ENCODE data around the gene SLAMF1. TPM values are rescaled to one million over a fixed set of nuclear protein-coding genes. Genes with fewer than 3 reads are reported as not detected.
"Not testable (repeated sequence)": the region's sequence is repeated elsewhere in the genome, so short reads cannot be mapped to it uniquely, and the experiment has no call there.

SLAMF1 gene
- total RNA-seq, 1 donor from 2014 or later = not detected

DNA sequence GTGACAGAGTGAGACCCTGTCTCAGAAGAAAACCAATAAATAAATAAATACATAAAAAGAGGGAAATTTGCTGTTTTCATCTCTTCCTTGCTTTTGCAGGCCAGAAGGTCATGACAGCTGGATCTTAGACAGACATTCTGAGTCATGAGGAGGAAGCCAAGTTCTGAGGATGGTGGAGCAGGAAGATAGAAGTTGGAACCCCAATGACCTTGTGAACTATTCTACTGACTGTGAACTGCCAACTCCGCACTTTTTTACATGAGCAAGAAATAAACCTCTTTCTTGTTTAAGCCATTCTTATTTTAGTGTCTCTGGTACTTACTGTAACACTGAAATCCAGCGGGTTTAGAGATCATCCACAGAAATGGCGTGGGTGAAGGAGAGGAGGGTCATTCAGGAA lies 76.0 kb downstream of the SLAMF1 start:
- DNase-seq (ENCODE audit: low spot score in 2 of 2) (no peak), FAIRE-seq (no peak)

DNA sequence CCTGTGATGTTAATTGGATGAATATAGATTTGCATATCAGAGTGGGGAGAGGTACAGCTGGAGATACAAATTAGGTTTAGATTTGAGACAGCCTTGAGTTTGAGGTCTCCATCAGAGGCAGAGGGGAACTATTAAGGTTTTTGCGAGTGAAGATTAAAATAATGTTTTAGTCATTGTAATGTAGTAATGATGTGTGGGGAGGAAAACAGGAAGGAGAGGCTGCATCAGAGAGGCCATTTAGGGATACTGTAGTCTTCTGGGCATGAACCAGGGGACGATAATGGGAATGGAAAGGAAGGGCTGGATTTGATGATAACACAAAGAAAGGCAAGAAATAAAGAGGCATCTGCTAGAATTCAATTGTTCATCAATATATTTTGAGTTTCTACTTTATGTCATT lies 77.0 kb downstream of the SLAMF1 start:
- DNase-seq (ENCODE audit: low spot score in 2 of 2) (no peak), FAIRE-seq (no peak)

DNA sequence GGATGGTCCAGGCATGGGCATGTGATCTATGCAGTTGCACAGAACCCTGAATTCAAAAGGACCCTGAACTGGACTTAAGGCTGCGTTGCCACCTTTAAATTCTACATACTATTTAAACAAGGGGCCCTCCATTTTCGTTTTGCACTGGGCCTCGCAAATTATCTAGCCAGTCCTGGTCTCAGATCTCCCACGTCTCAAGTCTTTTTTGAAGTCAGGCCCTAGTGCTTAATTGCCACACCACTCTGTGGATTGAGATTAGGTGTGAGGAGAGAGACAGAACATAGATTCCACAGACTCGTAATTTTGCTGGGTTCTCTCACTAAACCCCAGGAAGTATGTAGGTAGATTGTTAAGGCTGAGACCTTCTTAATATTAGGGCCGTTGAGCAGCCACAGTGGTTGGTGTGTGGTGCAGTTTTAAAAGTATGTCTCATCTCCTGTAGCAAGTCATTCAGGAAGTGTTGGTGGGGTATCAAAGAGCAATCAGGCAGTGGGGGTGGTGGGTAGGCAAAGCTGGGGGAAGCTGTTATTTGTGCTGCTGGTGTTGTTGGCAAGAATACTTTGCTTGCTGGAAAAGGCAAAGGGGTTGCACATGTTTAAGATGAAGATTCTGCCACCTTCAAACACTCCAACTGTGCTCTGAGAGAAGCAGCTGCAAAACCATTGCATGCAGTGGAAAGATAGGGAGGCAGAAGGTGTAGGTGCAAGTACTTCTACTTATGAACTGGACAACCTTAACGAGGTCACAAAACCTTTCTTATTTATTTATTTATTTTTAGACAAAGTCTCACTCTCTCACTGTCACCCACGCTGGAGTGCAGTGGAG lies 78.8 kb downstream of the SLAMF1 start:
- DNase-seq (ENCODE audit: low spot score in 2 of 2) (no peak), FAIRE-seq (no peak)

DNA sequence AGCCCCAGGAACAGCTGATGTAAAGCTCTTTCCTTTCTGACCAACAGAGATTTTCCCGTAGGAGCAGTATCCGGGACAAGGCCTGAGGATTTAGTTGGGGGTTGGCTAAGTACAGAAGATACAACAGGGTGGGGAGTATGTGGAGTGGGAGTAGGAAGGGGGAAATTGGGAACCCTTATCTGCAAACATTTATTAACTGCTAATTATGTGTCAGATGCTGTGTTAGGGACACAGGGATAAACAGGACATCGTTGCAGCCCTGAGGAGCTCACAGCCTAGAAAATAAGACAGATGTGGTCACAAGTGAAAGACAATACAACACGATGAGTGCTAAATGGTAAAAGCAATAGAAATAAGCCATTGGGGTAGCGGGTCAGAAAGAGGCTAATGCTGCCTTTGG lies 79.5 kb downstream of the SLAMF1 start:
- DNase-seq (ENCODE audit: low spot score in 2 of 2) = no peak
- no peak for FAIRE-seq

DNA sequence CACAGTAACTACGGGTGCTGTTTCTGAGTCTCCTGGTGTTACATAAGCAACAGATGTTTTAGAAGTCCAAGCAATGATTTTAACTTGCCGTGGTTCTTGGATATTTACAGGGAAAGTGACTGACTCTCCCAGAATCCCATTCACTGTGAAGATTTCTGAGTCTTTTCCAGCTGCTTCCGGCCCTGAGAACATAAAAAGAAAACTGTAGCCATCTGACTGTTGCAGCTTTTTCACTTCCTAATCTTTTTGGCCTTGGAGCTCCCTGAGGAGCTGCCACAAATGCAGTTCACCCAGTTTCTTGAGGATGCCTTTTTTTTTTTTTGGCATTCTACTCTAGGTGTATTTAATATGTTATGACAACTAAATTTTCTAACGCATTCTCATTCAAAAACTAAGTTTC lies 81.3 kb downstream of the SLAMF1 start:
- FAIRE-seq = no peak

DNA sequence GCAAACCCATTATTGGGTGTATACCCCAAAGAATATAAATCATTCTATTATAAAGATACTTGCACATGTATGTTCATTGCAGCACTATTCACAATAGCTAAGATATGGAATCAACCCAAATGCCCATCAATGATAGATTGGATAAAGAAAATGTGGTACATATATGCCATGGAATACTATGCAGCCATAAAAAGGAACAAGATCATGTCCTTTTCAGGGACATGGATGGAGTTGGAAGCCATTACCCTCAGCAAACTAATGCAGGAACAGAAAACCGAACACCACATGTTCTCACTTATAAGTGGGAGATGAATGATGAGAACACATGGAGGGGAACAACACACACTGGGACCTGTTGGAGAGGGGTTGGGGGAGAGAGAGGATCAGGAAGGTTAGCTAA lies 83.6 kb downstream of the SLAMF1 start:
- DNase-seq (ENCODE audit: low spot score in 2 of 2); FAIRE-seq: not testable (repeated sequence)

More for the DNA sequence above, 81.3 kb downstream of the SLAMF1 start:
- DNase-seq (ENCODE audit: low spot score in 2 of 2) = no peak

DNA sequence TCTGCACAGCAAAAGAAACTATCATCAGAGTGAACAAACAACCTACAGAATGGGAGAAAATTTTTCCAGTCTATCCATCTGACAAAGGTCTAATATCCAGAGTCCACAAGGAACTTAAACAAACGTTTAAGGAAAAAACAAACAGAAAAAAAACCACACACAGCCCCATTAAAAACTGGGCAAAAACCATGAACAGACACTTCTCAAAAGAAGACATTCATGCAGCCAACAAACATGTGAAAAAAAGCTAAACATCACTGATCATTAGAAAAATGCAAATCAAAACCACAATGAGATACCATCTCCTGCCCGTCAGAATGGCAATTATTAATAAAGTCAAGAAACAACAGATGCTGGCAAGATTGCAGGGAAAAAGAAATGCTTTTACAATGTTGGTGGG lies 84.1 kb downstream of the SLAMF1 start:
- FAIRE-seq; DNase-seq (ENCODE audit: low spot score in 2 of 2): not testable (repeated sequence)

DNA sequence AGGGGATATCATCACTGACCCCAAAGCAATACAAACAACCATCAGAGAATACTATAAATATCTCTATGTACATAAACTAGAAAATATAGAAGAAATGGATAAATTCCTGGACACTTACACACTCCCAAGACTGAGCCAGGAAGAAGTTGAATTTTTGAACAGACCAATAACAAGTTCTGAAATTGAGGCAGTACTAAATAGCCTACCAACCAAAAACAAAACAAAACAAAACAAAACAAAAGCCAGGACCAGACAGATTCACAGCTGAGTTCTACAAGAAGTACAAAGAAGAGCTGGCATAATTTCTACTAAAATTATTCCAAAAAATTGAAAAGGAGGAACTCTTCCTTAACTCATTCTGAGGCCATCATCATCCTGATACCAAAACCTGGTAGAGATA lies 86.0 kb downstream of the SLAMF1 start:
- DNase-seq (ENCODE audit: low spot score in 2 of 2) (no peak), FAIRE-seq (no peak)

DNA sequence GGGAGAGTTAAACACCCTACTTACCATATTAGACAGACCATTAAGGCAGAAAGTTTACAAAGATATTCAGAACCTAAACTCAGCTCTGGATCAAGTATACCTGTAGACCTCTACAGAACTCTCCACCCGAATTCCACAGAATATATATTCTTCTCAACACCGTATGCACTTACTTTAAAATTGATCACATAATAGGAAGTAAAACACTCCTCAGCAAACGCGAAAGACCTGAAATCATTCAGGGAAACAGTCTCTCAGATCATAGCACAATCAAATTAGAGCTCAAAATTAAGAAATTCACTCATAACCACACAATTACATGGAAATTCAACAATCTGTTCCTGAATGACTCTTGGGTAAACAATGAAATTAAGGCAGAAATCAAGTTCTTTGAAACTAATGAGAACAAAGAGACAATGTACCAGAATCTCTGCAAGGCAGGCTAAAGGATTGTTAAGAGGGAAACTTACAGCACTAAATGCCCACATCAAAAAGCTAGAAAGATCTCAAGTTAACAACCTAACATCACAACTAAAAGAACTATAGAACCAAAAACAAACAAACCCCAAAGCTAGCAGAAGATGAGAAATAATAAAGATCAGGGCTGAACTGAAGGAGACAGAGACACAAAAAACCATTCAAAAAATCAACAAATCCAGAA lies 86.7 kb downstream of the SLAMF1 start:
- FAIRE-seq = no peak
- DNase-seq (ENCODE audit: low spot score in 2 of 2) = no peak

DNA sequence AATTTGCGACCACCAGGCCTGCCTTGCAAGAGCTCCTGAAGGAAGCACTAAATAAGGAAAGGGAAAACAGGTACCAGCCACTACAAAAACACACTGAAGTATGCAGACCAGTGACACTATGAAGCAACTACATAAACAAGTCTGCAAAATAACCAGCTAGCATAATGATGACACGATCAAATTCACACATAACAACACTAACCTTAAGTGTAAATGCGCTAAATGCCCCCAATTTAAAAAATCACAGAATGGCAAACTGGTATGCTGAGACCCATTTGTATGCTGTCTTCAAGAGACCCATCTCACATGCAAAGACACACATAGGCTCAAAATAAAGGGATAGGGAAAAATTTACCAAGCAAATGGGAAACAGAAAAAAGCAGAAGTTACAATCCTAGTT lies 87.4 kb downstream of the SLAMF1 start:
- FAIRE-seq; DNase-seq (ENCODE audit: low spot score in 2 of 2): not testable (repeated sequence)

DNA sequence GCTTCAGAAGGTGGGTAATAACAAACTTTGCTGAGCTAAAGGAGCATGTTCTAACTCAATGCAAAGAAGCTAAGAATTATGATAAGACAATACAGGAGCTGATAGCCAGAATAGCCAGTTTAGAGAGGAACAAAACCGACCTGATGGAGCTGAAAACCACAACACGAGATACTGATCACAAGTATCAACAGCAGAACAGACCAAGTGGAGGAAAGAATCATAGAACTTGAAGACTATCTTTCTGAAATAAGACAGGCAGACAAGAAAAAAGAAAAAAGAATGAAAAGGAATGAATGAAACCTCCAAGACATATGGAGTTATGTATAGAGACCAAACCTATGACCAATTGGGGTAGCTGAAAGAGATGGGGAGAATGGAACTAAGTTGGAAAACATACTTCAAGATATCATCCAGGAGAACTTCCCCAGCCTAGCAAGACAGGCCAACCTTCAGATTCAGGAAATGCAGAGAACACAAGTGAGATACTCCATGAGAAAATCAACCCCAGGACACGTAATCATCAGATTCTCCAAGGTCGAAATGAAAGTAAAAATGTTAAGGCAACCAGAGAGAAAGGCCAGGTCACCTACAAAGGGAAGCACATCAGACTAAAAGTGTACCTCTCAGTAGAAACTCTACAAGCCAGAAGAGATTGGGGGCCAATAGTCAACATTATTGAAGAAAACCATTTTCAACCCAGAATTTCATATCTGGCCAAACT lies 88.0 kb downstream of the SLAMF1 start:
- DNase-seq (ENCODE audit: low spot score in 2 of 2) = no peak
- no peak for FAIRE-seq

Other genes with a start within 250 kb of the SLAMF1 start
- gene VANGL2, start 246.5 kb downstream of the SLAMF1 start, total RNA-seq = 11.0 TPM
- gene SLAMF6, start 123.8 kb downstream of the SLAMF1 start, total RNA-seq = under 0.01 TPM
- gene CD84, start 67.5 kb downstream of the SLAMF1 start, total RNA-seq = 1.6 TPM
- 0.82 TPM for gene CD48, start 64.8 kb upstream of the SLAMF1 start, total RNA-seq
- not detected for gene SLAMF7, start 92.2 kb upstream of the SLAMF1 start, total RNA-seq
- gene LY9, start 149.1 kb upstream of the SLAMF1 start, total RNA-seq = not detected
- not detected for gene CD244, start 215.8 kb upstream of the SLAMF1 start, total RNA-seq
- not detected for gene ITLN1, start 238.1 kb upstream of the SLAMF1 start, total RNA-seq

All from frontal cortex (tissue), 4 donors.